ENCODE data around the gene LRPAP1.

LRPAP1 gene

GRCh38 chr4:3520796-3521600, 11.2 kb downstream of the LRPAP1 start:
- no peak for DNase-seq (ENCODE audit: low read depth, low spot score)
- POLR2A ChIA-PET: no interaction called here
- H3K4me3 ChIP-seq (ENCODE audit: low read depth, low read length): no peak overlapping the region
- TF ChIP-seq, protein P1, sequence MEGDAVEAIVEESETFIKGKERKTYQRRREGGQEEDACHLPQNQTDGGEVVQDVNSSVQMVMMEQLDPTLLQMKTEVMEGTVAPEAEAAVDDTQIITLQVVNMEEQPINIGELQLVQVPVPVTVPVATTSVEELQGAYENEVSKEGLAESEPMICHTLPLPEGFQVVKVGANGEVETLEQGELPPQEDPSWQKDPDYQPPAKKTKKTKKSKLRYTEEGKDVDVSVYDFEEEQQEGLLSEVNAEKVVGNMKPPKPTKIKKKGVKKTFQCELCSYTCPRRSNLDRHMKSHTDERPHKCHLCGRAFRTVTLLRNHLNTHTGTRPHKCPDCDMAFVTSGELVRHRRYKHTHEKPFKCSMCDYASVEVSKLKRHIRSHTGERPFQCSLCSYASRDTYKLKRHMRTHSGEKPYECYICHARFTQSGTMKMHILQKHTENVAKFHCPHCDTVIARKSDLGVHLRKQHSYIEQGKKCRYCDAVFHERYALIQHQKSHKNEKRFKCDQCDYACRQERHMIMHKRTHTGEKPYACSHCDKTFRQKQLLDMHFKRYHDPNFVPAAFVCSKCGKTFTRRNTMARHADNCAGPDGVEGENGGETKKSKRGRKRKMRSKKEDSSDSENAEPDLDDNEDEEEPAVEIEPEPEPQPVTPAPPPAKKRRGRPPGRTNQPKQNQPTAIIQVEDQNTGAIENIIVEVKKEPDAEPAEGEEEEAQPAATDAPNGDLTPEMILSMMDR (IDR thresholded peaks at IDR 0.05; ENCODE audit: insufficient read depth, low read length, missing control alignments): no peak
- CTCF ChIA-PET: no interaction called here

DNA sequence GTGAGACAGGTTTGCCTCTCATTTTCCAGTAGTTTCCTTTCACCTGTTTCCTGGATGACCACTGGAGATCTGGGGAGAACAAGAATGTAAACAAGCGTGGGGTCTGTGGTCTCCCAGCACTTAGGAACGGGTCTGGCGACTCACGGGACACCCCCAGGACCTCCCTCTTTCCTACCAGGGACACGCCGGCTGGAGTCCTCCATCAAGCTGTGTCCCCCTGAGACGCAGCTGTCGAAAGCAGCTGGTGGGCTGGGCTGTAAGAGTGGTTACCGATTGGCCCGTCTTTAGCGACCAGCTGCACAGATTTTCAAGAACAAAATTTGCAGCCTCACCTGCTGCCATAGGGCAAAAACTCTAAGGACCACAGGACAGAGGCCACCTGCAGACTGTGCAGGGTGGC, 11.9 kb downstream of the LRPAP1 start:
- TF ChIP-seq, protein P1 (IDR thresholded peaks at IDR 0.05; ENCODE audit: insufficient read depth, low read length, missing control alignments): no peak
- no peak for DNase-seq (ENCODE audit: low read depth, low spot score)
- POLR2A ChIA-PET: no interaction called here
- CTCF ChIA-PET: no interaction called here
- no peak overlapping the region for H3K4me3 ChIP-seq (ENCODE audit: low read depth, low read length)

- CTCF ChIA-PET: no interaction called here
- H3K4me3 ChIP-seq (ENCODE audit: low read depth, low read length): no peak overlapping the region
- TF ChIP-seq, protein P1 (IDR thresholded peaks at IDR 0.05; ENCODE audit: insufficient read depth, low read length, missing control alignments): no peak
- no peak for DNase-seq (ENCODE audit: low read depth, low spot score)
- POLR2A ChIA-PET: no interaction called here
These were observed 12.6 kb downstream of the LRPAP1 start for GRCh38 chr4:3519468-3520264.

GRCh38 chr4:3518941-3519340, 13.3 kb downstream of the LRPAP1 start:
- TF ChIP-seq, protein P1 (IDR thresholded peaks at IDR 0.05; ENCODE audit: insufficient read depth, low read length, missing control alignments): no peak
- ChIA-PET POLR2A (no interaction called here), CTCF (no interaction called here)
- H3K4me3 ChIP-seq (ENCODE audit: low read depth, low read length): no peak overlapping the region
- no peak for DNase-seq (ENCODE audit: low read depth, low spot score)

DNA sequence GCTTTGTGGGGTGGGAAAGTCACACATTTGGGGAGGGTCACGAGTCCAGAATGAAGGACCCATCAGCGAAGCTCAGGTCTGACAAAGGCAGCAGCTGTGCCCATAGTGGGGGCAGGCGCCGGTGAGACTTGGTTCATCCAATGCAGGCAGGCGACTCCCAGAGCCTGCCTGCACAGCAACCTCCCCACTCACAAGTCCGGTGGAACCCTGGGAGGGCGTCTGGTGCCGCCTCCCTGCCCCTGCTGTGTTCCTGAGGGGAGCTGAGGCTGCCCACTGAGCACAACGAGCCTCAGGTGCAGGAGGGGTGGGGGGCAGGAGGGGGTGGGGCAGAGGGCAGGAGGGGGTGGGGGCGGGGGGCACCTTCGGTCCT, 13.7 kb downstream of the LRPAP1 start:
- TF ChIP-seq, protein P1 (IDR thresholded peaks at IDR 0.05; ENCODE audit: insufficient read depth, low read length, missing control alignments): no peak
- POLR2A ChIA-PET: no interaction called here
- DNase-seq (ENCODE audit: low read depth, low spot score): no peak
- CTCF ChIA-PET: no interaction called here
- H3K4me3 ChIP-seq (ENCODE audit: low read depth, low read length): no peak overlapping the region

DNA sequence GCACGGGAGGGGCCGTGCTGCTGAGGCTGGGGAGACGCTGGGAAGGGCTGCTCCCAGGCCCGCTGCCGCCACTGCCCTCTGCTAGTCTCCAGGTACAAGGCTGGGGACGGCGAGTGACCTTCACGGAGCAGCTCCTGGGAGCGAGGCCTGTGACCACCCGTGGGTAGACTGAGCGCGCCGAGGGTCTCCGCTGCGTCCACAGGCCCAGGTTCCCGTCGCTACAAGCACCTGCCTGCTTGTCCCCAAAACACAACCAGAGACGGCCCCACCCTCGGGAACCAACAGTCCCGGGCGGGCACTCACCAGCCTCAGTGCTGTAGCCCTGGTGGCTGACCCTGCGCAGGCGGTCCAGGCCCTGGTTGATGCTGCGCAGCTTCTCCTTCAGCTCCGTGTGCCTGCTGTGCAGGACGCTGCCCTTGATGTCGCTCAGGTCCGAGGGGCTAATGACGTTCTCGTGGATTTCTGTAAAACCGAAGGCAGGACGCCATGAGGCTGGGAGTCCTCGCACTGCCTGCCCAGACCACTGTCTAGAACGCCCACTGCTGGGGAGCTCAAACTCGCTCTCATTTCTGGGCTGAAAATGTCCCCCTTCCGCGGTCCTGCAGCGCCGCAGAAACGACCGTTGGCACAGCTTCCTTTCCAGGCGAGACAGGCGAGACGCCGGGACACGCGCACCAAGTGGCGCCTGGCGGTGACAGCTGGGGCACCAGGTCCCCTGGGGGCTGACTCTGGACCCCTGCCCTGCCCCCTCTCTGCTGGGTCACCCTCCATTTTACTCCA, 14.3 kb downstream of the LRPAP1 start:
- POLR2A ChIA-PET: no interaction called here

More for the DNA sequence above, 14.3 kb downstream of the LRPAP1 start:
- DNase-seq (ENCODE audit: low read depth, low spot score): no peak
- H3K4me3 ChIP-seq (ENCODE audit: low read depth, low read length): no peak overlapping the region
- TF ChIP-seq, protein P1 (IDR thresholded peaks at IDR 0.05; ENCODE audit: insufficient read depth, low read length, missing control alignments): no peak
- CTCF ChIA-PET: no interaction called here
